ENCODE measurements around the gene IGF1.

Gene IGF1

DNA sequence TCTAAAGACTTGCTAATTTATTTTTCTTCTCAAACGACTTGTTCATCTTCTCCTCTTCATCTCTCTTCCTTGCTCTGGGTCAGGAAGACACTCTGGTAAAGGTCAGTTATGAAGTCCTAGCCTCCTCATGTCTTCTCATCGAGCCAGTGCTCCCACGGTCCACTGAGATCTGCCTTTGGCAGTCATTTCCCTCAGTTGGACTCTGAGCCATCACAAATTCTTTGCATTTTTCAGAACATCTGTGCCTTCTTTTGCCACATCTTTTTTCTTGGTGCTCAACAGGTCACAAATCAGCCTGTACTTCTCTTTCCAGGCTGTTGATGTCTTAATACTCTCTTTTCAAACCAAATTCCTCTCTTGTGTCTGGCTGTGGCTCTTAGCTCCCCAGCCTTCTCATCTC is 49.7 kb downstream of the IGF1 start:
- Histone ChIP-seq H3K9me2 (replicated peaks; ENCODE audit: low read depth, low read length) (no peaks in the 10 kb centered on the region; the same call in 1 of the 2 replicates), H3K9me3 (ENCODE audit: insufficient read depth, low read depth, low read length) (no peaks in the 10 kb centered on the region), H3K9ac (ENCODE audit: low read depth, low read length, poor library complexity, severe bottlenecking) (no peak overlapping the region), H4K20me1 (ENCODE audit: insufficient read depth, low read length, poor library complexity, severe bottlenecking) (no peaks in the 10 kb centered on the region), H3K4me3 (ENCODE audit: low read length, poor library complexity, severe bottlenecking) (no peak overlapping the region), H3K4me2 (ENCODE audit: low read depth, low read length, poor library complexity, severe bottlenecking) (no peak overlapping the region), H3K79me2 (ENCODE audit: insufficient read depth, low read length) (no peaks in the 10 kb centered on the region), H3K27me3 (ENCODE audit: insufficient read depth, low read length, poor library complexity, severe bottlenecking) (no peaks in the 10 kb centered on the region), H3K36me3 (ENCODE audit: insufficient read depth, low read length) (no peaks in the 10 kb centered on the region), H3F3A (ENCODE audit: low read depth) (no peaks in the 10 kb centered on the region), H2AFZ (ENCODE audit: low read length) (no peak overlapping the region), H3K4me1 (ENCODE audit: insufficient read depth, low read length, poor library complexity, severe bottlenecking) (no peaks in the 10 kb centered on the region)
- TF ChIP-seq, protein P1, sequence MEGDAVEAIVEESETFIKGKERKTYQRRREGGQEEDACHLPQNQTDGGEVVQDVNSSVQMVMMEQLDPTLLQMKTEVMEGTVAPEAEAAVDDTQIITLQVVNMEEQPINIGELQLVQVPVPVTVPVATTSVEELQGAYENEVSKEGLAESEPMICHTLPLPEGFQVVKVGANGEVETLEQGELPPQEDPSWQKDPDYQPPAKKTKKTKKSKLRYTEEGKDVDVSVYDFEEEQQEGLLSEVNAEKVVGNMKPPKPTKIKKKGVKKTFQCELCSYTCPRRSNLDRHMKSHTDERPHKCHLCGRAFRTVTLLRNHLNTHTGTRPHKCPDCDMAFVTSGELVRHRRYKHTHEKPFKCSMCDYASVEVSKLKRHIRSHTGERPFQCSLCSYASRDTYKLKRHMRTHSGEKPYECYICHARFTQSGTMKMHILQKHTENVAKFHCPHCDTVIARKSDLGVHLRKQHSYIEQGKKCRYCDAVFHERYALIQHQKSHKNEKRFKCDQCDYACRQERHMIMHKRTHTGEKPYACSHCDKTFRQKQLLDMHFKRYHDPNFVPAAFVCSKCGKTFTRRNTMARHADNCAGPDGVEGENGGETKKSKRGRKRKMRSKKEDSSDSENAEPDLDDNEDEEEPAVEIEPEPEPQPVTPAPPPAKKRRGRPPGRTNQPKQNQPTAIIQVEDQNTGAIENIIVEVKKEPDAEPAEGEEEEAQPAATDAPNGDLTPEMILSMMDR (conservative IDR thresholded peaks at IDR 0.05; ENCODE audit: low read length) = no peak
- no peak for TF ChIP-seq EZH2phosphoT487 (IDR thresholded peaks at IDR 0.05; ENCODE audit: borderline replicate concordance)

DNA sequence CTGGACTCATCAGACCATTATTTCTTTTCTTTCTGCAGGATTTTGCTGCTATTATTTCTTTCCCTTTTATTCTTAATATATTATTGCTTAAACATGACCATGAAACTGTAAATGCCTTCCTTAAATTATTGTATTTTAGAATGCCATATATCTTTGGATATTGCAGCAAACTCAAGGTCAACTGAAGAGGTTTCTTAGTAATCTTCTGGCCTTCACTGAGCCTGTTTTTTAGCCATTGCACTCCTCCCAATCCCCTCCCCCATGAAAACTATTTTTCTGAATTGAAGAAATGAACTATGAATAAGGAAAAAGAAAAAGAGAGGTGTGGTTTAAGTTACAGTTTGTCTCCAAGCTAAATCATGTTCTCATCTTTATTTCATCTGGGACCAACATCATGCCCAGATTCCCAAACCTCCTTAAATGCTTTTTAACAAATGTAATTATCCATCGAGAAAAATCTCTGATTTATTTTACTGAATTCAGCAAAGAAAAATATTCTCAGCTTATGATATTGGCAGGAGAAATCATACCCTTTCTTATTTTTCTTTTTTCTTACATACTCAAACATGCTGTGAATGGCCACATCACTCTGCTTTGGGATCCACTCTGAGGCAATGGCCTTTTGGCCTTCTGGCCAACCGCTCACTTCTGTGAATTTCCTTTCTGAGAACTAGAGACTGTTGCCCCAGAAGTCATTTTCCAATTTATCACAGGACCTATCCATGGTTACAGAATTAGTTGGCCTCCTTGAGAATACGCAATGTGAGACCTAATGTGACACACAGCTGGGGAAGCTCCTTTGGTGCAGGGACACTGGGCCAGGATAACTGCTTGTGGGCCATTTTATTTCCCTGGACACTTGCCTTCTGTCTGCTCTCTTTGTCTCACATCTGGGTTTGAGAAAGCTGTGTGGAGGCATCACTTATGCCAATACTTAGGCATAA is 50.9 kb downstream of the IGF1 start:
- no peaks in the 10 kb centered on the region for H3K4me1 ChIP-seq (ENCODE audit: insufficient read depth, low read length, poor library complexity, severe bottlenecking)
- TF ChIP-seq, protein P1 (conservative IDR thresholded peaks at IDR 0.05; ENCODE audit: low read length) = no peak
- no peak for TF ChIP-seq EZH2phosphoT487 (IDR thresholded peaks at IDR 0.05; ENCODE audit: borderline replicate concordance)
- no peaks in the 10 kb centered on the region for H3K79me2 ChIP-seq (ENCODE audit: insufficient read depth, low read length)

DNA sequence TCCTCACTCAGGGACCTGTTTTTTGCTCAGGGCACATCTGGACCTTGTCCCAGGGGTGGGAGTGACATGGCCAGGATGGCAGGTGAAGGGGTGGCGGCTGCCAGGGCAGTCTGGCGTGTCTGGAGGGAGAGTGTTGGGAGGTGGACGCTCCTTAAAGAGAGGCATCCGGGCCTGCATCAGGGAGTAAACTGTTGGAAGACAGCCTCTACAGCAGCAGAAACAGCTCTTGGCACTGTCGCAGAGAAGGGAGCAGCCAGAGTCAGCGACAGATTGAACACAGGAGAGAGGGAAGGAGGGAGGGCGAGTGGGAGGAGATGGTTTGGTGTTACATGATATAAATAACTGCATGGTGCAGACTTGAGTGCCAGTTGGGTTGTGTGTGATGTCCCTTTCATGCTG is 52.8 kb downstream of the IGF1 start:
- no peak overlapping the region for H3K4me3 ChIP-seq (ENCODE audit: low read length, poor library complexity, severe bottlenecking)
- H3K9me2 ChIP-seq (replicated peaks; ENCODE audit: low read depth, low read length) = no peaks in the 10 kb centered on the region; the same call in 1 of the 2 replicates
- H3K4me1 ChIP-seq (ENCODE audit: insufficient read depth, low read length, poor library complexity, severe bottlenecking) = no peaks in the 10 kb centered on the region
- no peak for TF ChIP-seq EZH2phosphoT487 (IDR thresholded peaks at IDR 0.05; ENCODE audit: borderline replicate concordance)
- TF ChIP-seq, protein P1 (conservative IDR thresholded peaks at IDR 0.05; ENCODE audit: low read length) = no peak
- H3F3A ChIP-seq (ENCODE audit: low read depth) = no peaks in the 10 kb centered on the region
- no peaks in the 10 kb centered on the region for H4K20me1 ChIP-seq (ENCODE audit: insufficient read depth, low read length, poor library complexity, severe bottlenecking)
- no peaks in the 10 kb centered on the region for H3K27me3 ChIP-seq (ENCODE audit: insufficient read depth, low read length, poor library complexity, severe bottlenecking)
- H3K4me2 ChIP-seq (ENCODE audit: low read depth, low read length, poor library complexity, severe bottlenecking) = no peak overlapping the region
- H3K9ac ChIP-seq (ENCODE audit: low read depth, low read length, poor library complexity, severe bottlenecking) = no peak overlapping the region
- H2AFZ ChIP-seq (ENCODE audit: low read length) = no peak overlapping the region
- H3K79me2 ChIP-seq (ENCODE audit: insufficient read depth, low read length) = no peaks in the 10 kb centered on the region
- H3K9me3 ChIP-seq (ENCODE audit: insufficient read depth, low read depth, low read length) = no peaks in the 10 kb centered on the region
- no peaks in the 10 kb centered on the region for H3K36me3 ChIP-seq (ENCODE audit: insufficient read depth, low read length)

More for the DNA sequence above, 50.9 kb downstream of the IGF1 start:
- Histone ChIP-seq H3F3A (ENCODE audit: low read depth) (no peaks in the 10 kb centered on the region), H3K9ac (ENCODE audit: low read depth, low read length, poor library complexity, severe bottlenecking) (no peak overlapping the region), H3K9me2 (replicated peaks; ENCODE audit: low read depth, low read length) (no peaks in the 10 kb centered on the region; the same call in 1 of the 2 replicates), H3K36me3 (ENCODE audit: insufficient read depth, low read length) (no peaks in the 10 kb centered on the region), H3K27me3 (ENCODE audit: insufficient read depth, low read length, poor library complexity, severe bottlenecking) (no peaks in the 10 kb centered on the region), H2AFZ (ENCODE audit: low read length) (no peak overlapping the region), H3K4me2 (ENCODE audit: low read depth, low read length, poor library complexity, severe bottlenecking) (no peak overlapping the region), H3K4me3 (ENCODE audit: low read length, poor library complexity, severe bottlenecking) (no peak overlapping the region), H4K20me1 (ENCODE audit: insufficient read depth, low read length, poor library complexity, severe bottlenecking) (no peaks in the 10 kb centered on the region), H3K9me3 (ENCODE audit: insufficient read depth, low read depth, low read length) (no peaks in the 10 kb centered on the region)
